ENCODE measurements around the gene GPHN.

GRCh38 chr14:66708267-66708666 lies 200.3 kb downstream of the GPHN start:
- TF ChIP-seq, protein P1, sequence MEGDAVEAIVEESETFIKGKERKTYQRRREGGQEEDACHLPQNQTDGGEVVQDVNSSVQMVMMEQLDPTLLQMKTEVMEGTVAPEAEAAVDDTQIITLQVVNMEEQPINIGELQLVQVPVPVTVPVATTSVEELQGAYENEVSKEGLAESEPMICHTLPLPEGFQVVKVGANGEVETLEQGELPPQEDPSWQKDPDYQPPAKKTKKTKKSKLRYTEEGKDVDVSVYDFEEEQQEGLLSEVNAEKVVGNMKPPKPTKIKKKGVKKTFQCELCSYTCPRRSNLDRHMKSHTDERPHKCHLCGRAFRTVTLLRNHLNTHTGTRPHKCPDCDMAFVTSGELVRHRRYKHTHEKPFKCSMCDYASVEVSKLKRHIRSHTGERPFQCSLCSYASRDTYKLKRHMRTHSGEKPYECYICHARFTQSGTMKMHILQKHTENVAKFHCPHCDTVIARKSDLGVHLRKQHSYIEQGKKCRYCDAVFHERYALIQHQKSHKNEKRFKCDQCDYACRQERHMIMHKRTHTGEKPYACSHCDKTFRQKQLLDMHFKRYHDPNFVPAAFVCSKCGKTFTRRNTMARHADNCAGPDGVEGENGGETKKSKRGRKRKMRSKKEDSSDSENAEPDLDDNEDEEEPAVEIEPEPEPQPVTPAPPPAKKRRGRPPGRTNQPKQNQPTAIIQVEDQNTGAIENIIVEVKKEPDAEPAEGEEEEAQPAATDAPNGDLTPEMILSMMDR (optimal IDR thresholded peaks at IDR 0.05 in 1 of 3, IDR thresholded peaks at IDR 0.05 in 1 of 3, conservative IDR thresholded peaks at IDR 0.05 in 1 of 3; ENCODE audit: extremely low read depth in 1 of 3, insufficient read depth in 2 of 3, low read length in 3 of 3), result no peak
- TF ChIP-seq EZH2 (IDR thresholded peaks at IDR 0.05; ENCODE audit: low read length), result no peak
